Measurements from ENCODE around the gene SKAP2.

The SKAP2 gene

DNA sequence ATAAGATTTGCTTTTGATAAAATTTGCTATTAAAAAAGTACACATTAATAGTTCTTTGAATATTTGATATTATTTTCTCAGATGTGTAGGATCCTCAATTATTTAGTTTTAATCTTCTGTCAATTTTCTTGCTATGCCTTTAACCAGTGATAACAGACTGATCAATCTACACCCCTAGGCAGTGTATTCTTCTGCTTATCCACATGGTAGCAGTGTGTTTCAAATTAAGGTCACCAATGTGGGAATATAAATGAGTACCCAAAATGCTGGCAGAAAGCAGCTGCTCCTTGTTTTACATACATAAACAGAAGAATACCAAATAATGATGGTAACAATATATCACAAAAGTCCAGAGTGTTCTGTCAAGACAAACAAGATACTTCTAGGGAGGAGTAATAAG is 87.0 kb downstream of the SKAP2 start:
- no peak for DNase-seq (ENCODE audit: low read depth in 2 of 2)

DNA sequence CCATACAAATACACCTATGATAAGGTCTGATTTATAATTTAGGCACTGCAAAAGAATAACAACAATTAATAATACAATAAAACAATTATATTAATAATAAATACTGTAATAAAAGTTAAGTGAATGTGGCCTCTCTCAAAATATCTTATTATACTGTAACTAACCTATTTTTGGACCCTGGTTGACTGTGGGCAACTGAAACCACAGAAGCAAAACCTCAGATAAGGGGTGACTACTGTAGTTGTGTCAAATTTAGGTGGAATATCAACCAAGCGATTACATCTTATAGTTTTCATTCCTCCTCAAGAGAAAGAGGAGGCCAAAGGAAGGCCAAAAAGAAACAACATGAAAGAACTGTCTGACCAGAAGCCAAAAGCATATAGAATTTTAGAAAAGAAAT is 103.9 kb downstream of the SKAP2 start:
- no peak for DNase-seq (ENCODE audit: low read depth in 2 of 2)

DNA sequence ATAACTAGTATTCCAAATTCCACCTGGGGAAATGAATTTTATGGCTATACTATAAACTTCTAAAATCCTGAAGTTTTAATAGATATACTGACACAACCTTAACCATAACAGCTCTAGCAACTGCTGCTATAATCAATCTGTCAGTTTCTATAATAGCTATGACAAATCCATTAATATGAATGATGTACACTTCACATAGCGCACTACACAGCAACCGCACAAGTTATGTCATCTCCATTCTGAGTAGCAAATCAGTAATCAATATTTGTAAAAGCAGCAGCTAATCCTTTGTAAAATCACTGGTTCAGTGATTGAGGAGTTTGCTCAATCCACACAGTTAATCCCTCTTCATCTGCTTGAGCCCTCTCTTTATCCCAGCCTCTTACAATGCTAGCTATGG is 105.3 kb downstream of the SKAP2 start:
- DNase-seq (ENCODE audit: low read depth in 2 of 2) = no peak

DNA sequence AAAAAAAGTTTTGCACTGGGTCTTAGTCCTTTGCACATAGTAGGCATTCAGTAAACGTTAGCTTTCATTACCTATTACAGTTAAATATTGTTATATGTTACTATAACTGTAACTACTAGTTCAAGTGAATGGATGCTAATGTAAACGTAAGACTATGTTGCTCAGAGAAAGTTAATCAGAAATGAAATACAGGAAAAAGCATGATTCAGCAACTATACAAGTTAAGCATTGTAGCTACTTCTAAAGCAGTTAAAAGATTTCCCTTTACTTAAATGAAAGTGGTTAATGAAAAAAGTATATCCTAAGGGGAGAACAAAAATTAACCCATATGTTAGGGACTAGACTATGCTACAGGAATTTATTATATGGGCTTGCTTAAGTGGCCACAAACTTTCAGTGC is 121.2 kb downstream of the SKAP2 start:
- no peak for DNase-seq (ENCODE audit: low read depth in 2 of 2)

DNA sequence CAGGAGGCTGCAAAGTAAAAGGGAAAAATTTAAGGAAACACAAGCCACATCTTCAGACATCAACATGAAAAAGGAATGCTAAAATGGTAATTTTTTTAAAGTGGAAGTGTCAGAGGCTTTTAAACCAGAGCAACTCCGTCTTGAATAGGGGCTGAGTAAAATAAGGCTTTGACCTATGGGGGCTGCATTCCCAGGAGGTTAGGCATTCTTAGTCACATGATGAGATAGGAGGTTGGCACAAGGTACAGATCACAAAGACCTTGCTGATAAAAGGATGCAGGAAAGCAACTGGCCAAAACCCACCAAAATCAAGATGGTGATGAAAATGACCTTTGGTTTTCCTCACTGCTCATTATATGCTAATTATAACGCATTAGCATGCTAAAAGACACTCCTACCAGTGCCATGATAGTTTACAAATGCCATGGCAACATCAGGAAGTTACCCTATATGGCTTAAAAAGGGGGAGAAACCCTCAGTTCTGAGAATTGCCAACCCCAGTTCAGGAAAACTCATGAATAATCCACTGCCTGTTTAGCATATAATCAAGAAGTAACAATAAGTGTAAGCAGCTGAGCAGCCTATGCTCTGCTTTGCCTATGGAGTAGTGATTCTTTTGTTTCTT is 128.3 kb downstream of the SKAP2 start:
- no peak for DNase-seq (ENCODE audit: low read depth in 2 of 2)

DNA sequence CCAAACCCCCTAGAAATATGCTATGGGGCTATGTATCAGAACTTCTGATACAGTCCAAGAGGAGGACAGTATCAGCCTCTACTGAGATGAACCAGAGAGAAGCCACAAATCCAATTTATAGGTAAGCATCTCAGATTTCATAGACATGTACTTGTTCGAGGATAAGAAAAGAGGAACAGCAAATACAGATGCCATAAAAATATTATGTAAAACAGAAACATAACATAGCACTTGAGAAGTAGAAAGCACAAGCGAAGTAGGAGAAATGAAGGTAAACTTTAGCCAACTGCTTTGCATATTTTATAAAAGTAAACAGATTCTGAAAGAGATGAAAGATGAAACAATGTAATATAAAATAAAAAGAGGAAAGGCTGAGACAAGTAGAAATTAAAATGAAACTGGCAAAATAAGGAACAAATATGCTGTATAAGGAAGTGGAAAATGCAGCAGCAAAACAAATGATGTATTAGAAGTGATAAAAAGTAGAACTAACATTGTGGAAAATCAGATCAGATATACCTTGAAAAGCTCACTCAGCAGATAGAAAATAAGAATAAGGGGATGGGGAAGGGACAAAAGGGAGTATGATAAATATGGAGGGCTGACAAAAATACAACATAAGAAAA is 135.1 kb downstream of the SKAP2 start:
- no peak for DNase-seq (ENCODE audit: low read depth in 2 of 2)

DNA sequence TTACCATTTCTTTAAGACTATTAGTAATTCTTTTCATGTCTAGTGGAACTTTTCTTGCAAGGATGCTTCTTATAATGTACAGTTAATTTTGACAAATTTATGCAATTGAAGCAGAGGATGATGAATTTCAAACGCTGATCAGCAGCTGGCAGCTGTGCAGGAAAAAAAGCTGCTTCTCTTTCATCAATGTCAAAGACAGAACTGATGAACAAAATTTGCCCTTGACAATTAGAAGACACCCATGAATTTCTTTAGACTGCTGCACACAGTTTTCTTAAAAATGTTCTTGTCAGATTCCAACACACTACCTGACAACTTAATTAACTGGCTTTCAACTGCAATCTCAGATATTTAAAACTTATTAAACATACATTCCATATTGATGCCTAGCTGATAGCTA is 138.3 kb downstream of the SKAP2 start:
- DNase-seq (ENCODE audit: low read depth in 2 of 2) = no peak

DNA sequence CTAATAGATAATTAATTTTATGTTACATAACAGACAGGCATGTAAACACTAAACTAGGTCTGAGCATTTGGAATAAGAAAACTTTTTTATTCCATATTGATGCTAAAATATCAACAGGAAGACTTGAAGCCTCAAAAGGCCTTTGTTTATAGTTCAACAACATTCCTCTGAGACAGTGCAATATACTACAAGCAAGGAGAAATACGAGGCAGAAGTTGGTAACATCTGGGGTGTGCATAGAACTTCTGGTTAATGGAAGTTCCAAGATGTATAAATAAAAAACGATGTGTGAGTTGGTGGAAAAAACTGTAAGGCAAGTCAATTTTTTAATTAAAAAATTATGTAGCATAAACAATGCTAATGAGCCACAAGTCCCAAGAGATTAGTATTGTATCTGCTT is 139.6 kb downstream of the SKAP2 start:
- DNase-seq (ENCODE audit: low read depth in 2 of 2) = no peak

DNA sequence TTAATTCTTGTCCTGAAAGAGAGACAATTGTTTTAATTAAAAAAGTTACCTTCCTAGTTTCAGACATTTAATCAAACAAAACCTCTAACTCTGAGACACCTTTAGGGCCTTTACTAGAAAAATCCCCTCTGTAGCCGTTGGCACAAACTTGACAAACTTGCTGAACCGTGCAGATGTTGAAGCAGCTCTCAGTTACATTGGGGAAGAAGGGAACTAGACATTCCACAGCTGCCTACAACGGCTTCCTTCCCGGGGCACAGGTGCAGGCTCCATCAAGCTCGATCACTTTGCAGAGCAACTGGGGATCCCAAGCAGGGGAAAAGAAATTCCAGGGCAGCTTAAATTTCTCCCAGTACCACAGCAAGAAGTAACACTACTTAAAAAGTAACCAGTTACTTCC is 141.3 kb downstream of the SKAP2 start:
- no peak for DNase-seq (ENCODE audit: low read depth in 2 of 2)

DNA sequence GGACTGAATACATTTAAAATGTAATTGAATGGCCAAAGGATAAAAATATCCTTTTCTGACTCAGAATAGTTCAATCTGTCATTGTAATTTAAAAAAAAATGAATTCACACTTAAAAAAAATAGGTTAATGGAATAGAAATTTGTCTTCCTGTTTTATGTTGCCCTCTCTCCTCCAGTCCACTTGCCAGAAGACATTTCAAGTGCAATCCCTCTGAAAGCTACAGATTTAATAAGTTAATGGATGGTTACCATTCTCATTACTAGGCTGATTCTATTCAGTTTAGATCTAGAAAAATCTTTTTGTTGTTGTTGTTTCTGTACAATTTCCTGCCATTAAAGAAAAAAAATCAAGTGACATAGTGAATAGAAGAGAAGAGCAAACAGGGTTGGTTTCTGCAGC is 142.9 kb downstream of the SKAP2 start:
- DNase-seq (ENCODE audit: low read depth in 2 of 2) = no peak

DNA sequence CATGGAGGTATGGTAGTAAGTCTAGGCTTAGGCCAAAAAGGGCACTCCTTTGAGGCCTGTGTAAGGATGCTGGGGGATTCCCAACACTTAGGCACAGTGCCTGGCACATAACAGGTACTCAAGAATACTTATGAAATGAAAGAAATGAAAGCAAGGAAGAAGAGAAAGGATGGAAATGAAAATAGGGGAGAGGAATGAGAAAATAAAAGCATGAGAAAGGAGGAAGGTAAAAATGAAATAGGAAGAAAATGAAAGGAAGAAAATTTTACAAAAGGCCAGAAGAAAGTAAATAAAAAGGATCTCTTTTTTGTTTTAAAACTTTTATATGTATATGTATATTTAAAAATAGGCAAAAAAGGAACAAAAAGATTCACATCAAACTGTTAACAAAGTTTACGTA is 146.3 kb downstream of the SKAP2 start:
- DNase-seq (ENCODE audit: low read depth in 2 of 2) = no peak

DNA sequence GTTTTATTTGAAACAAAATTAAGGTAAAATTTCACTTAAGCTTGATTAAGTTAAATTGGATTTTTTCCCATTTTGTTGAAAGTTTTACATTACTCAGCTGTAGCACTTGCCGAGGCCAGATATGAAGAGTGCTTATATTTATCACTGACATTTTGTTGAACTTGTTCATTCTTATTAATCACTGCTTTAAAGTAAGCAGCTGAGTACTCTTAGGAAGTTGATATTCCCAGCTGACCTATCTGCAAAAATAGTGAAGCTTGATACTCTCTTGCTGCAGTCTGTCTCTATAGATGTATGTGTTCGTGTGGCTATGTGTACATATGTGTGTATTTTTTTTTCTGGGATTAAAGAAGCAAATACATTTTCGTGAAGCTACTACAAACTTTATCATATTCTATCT is 150.0 kb downstream of the SKAP2 start:
- no peak for DNase-seq (ENCODE audit: low read depth in 2 of 2)

DNA sequence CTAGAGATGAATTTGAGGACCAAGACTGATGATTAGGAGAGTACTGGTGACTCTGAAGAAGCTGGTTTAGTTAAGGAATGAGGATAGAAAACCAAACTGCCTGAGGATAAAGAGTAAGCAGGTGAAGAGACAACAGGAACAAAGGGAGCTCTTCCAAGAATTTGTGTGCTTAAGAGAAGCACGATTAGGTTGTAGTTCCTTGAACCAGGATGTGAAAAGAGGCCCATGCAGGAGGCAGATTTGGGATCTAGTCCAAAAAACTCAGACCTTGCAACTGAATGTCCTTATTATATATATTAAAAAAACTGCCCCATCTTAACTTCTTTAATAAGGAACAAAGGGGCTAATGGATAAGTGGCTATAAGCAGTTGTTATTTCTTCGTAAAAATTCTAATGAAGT is 150.4 kb downstream of the SKAP2 start:
- DNase-seq (ENCODE audit: low read depth in 2 of 2) = no peak

DNA sequence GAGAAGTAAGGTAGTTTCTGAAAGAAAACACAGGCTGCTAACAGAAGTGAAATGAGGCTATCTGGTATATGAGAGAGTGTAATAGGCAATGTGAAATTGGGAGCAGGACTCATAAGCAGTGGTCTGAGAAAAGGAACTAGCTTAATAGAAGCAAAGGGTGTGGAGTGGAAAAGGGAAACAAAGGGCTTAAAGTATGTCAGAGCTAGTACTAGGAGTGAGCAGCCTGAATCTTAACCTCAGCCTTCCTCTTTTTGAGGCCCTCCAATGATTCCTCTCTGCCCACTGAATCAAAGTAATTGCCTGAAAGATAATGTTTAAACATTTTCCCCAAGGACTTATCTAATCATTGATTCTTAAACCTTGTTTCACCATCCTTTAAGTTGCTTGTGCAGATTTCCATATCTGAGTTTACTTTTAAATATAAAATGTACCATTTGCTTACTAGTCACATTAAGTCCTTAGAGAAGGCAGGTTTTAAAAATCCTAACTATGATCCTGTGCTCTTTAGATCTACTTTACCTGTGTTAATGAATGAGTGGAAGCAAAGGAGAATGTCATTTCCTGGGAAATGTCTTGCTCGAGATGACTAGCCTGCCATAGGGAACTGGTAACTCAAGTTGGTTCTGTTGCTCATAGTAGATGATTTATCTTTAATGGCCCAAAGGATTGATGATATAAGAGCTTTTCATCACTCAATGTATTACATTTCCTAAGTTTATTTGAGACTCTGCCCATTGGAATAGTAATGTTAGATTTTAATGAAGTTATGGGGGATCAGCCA is 155.0 kb downstream of the SKAP2 start:
- no peak for DNase-seq (ENCODE audit: low read depth in 2 of 2)

DNA sequence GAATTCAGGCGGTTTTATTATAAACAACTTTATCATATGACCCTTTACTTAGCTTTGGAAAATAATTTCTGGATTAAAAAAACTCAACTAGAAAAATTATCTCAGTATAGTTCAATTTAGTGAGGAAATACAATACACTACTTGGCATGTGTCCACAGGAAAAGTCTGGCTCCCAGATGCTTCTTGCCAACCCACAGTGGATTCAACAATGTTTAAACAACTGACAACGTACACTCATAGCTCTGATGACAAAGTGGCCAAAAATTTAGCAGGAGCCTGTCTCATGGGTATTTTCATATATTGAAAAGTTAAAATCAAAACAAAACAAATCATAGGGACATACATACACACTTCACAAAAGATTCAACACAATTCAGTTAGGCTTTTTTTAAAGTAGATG is 158.8 kb downstream of the SKAP2 start:
- DNase-seq (ENCODE audit: low read depth in 2 of 2) = no peak

DNA sequence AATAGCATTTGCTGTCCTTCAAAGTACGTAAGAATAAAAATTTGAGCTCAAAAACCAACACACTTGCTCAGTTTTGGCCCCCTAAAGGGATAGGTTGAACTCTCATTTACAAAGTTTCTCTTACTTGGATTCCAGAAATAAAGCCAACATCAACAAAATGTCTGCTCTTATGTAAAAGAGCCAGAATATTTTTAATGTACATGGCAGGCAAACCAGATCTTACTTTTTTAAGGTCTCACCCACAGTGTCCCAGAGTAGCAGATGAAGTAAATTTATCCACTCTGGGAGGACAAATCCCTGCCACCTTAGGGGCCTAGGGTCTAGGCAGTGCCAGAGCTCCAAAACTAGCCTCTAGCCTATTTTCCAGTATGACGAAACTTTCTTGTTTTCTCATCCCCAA is 159.6 kb downstream of the SKAP2 start:
- DNase-seq (ENCODE audit: low read depth in 2 of 2) = no peak

DNA sequence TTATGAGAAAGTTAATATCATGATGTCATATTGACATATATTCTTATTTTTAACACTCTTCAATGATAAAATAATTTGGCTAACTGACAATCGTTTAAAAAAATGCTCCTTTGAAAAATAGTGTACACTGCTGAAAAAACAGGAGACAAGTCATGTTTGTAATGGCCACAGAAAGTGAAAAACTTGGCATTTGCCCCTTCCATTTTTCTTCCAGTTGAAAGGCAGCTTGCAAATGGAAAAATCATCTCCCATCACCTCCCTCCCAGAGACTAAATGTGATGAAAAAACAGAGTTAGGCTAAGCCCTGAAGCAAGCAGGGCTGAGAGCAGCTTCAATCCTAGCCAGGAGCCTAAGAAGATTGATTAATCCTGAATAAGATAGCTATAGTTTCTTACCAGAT is 160.4 kb downstream of the SKAP2 start:
- DNase-seq (ENCODE audit: low read depth in 2 of 2) = no peak

DNA sequence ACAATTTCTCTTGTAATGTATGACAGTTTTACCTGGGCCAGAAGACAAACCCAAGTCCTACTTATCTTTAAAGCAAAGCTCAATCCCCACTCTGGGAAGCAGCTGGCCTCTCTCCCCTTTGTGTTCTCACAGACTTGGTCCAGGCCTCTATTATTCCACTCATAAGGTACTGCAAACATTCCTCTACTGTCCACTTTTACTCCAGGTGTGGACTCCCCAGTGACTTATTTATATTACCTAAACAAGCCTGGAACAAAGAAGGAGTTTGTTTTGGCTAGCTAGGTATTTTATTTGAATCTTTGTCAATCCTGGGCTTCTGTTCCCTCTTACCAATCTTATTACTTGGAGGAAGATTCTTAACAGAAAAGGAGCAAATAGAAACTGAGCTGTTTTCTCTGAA is 163.5 kb downstream of the SKAP2 start:
- DNase-seq (ENCODE audit: low read depth in 2 of 2) = no peak

DNA sequence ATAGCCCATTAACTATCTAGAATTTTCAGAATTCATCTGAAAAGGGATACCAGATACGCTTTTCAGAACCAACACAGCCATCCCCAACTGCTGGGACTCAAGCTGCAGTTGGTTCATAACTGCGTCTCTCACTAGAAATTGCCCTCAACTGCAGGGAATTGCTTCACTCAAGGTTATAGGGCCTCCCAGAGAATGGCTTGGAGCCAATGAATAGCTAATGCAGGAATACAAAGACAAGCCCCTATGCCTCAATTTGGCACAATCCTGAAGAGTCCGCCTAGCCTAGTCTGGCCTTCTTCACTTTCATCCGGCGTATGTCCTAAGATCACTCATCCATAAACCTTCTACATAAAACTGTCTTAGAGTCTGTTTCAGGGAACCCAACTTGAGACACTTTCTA is 164.0 kb downstream of the SKAP2 start:
- no peak for DNase-seq (ENCODE audit: low read depth in 2 of 2)

DNA sequence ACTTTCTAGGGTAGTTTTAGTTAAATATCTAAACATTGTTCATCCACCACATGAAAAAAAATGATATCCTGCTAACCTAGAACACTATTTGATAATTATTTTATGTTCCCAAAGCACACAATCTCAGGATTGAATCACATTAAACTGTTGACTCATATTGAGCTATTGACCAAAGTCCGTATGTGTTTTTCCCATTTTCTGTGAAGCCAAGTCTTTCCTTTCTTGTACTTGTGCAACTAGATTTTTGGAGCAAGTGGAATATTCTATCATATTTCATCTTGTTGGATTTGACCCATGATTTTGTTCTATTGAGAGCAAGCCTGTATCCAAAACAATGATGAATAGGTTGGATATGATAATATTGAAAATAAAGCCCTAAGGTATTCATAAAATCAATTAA is 164.6 kb downstream of the SKAP2 start:
- DNase-seq (ENCODE audit: low read depth in 2 of 2) = no peak

DNA sequence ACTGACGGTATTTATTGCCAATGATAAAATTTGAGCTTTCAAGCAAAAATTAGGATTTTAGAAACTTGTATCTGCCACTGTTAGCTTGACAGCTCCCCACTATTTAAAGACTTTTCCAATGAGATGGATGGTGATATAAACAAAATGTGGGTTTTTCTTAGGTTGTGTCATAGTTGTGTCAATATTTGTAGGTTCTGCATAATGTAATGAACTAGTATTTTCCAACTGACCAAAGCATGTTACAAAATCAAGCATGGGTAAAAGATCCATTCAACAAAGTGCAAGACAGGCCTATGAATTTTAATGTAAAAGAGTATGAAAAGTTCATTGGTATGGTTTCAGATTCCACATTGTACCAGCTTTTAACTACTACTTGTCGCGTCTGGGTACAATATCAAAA is 165.6 kb downstream of the SKAP2 start:
- DNase-seq (ENCODE audit: low read depth in 2 of 2) = no peak

DNA sequence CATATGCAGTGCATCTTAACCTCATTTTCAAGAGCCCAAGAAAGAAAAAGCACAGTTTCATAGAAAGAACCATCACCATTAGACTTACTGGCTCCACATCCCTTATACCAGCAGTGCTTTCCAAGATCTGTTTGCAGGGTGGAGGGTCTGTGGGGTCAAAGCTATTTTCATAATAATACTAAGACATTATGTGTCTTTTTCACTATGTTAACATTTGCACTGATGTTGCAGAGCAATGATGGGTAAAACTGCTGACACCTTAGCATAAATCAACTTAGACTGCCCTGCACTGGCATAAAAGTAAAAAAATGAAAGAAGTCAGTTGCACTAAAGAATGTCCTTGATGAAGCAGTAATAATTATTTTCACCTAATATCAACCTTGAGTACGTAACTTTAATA is 166.2 kb downstream of the SKAP2 start:
- DNase-seq (ENCODE audit: low read depth in 2 of 2) = no peak

DNA sequence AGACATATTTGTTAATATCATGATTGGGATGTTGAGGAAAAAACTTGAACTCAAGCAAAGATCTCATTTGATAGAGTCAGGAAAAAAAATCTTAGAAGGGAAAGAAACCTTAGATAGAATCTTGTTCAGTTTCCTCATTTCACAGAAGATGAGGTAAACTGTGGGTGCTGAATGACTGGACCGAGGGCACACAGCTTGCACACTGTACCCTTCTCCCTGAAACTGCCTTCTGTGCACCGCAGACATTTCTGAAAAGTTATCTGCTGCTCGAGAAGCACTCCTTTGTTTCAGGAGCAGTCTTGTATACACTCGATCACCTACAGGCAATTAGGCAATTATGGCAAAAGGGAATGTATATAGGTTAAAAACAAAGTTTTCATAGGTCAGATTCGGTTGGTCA is 167.4 kb downstream of the SKAP2 start:
- no peak for DNase-seq (ENCODE audit: low read depth in 2 of 2)
